ENCODE results near the gene LSAMP. TPM values are rescaled to one million over a fixed set of nuclear protein-coding genes. Genes with fewer than 3 reads are reported as not detected.

Gene LSAMP
- total and polyA plus RNA-seq, 2 experiments from 2014 or later, result 2.0 to 2.9 TPM

DNA sequence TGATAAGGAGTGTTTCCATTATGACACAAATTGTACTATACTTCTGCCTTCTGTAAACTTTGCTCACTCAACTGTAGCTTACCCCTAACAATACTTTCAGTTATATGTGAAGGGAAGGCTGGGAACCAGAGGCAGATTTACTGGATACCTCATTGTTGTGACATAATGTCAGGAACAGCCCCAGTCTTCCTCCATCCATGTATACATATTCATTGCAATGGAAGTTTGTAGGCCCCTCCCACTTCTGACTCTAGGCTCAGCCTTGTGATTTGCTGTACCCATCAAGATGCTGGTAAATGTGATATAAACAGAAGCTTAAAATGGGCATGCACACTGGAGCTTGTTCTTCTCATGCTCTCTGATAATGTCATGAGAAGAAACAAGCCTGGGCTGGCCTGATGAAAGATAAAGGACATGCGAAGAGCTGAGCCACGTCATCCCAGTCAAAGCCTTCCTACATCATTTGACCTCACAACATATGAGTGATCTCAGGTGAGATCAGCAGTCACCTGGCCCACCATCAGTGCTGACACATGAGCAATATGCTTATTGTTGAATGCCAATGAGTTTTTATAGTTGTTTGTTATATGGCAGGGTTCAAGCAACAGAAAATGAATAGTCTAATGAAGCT lies 554.2 kb downstream of the LSAMP start:
- H3F3A ChIP-seq (replicated peaks; ENCODE audit: low read depth), result no peaks in the 10 kb centered on the region
- DNase-seq (ENCODE audit: low spot score) (no peak), ATAC-seq (no peak)
- H3K4me1 ChIP-seq (ENCODE audit: insufficient read depth), result 0 out of 2 replicates have a peak, but pooled peaks cover 3% of the 10 kb centered on the region
- no peaks in the 10 kb centered on the region for H3K27me3 ChIP-seq (ENCODE audit: insufficient read depth)
- no peaks in the 10 kb centered on the region for H3K36me3 ChIP-seq (ENCODE audit: insufficient read depth)
- H3K79me2 ChIP-seq (replicated peaks; ENCODE audit: insufficient read depth), result no peaks in the 10 kb centered on the region
- Mint-ChIP-seq H3K9me3 (no peaks in the 10 kb centered on the region), H3K27me3 (ENCODE audit: insufficient read depth, low read depth, poor library complexity) (peaks cover 2% of the 10 kb centered on the region), H3K4me1 (peaks cover 8% of the 10 kb centered on the region), H3K27ac (no peak overlapping the region), H3K4me3 (no peak overlapping the region), H3K36me3 (ENCODE audit: low read depth) (no peaks in the 10 kb centered on the region)
- H3K9me2 ChIP-seq (ENCODE audit: insufficient read depth), result no peaks in the 10 kb centered on the region; the same call in 1 of the 2 replicates
- H3K27ac ChIP-seq (ENCODE audit: low read depth), result no peak overlapping the region
- no peaks in the 10 kb centered on the region for H4K20me1 ChIP-seq (replicated peaks; ENCODE audit: insufficient read depth)
- H3K4me2 ChIP-seq, result no peak overlapping the region
- H2AFZ ChIP-seq, result 0 out of 2 replicates have a peak overlapping the region, but pooled peaks have one; percentile 64
- no peak for TF ChIP-seq ZNF331 (CRISPR knock-in tag; IDR thresholded peaks at IDR 0.05; ENCODE audit: low read depth)
- H3K4me3 ChIP-seq, result no peak overlapping the region

DNA sequence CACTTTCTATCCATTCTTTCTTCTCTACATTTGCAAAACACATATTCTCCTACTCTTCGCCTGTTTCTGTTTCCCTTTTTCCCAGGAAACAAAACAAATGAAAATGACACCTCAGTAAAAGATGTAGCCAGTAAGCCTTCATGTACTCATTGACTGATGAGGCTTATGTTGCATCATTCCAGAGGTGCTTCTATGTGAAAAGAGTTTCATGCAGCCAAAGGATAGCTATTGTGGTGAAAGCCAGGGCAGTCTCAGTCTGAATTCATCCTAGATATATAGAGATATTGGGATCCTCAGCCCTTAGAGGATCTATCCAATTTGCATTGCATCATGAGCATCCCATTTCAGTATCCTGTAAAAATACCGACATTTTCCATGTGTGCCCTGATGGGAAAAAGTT lies 554.7 kb downstream of the LSAMP start:
- no peak for ATAC-seq
- no peaks in the 10 kb centered on the region for H3K36me3 Mint-ChIP-seq (ENCODE audit: low read depth)
- Histone ChIP-seq H3K4me3 (no peak overlapping the region), H3K27ac (ENCODE audit: low read depth) (no peak overlapping the region), H3K4me2 (no peak overlapping the region), H3K79me2 (replicated peaks; ENCODE audit: insufficient read depth) (no peaks in the 10 kb centered on the region), H3K27me3 (ENCODE audit: insufficient read depth) (no peaks in the 10 kb centered on the region), H3K36me3 (ENCODE audit: insufficient read depth) (no peaks in the 10 kb centered on the region), H4K20me1 (replicated peaks; ENCODE audit: insufficient read depth) (no peaks in the 10 kb centered on the region; the same call in 1 of the 2 replicates), H3F3A (replicated peaks; ENCODE audit: low read depth) (no peaks in the 10 kb centered on the region), H2AFZ (peak overlapping the region; percentile 64; the same call in 1 of the 2 replicates), H3K9me2 (ENCODE audit: insufficient read depth) (no peaks in the 10 kb centered on the region; the same call in 1 of the 2 replicates), H3K4me1 (ENCODE audit: insufficient read depth) (0 out of 2 replicates have a peak, but pooled peaks cover 3% of the 10 kb centered on the region)
- peaks cover 8% of the 10 kb centered on the region for H3K4me1 Mint-ChIP-seq
- H3K4me3 Mint-ChIP-seq, result no peak overlapping the region
- TF ChIP-seq, protein P1, sequence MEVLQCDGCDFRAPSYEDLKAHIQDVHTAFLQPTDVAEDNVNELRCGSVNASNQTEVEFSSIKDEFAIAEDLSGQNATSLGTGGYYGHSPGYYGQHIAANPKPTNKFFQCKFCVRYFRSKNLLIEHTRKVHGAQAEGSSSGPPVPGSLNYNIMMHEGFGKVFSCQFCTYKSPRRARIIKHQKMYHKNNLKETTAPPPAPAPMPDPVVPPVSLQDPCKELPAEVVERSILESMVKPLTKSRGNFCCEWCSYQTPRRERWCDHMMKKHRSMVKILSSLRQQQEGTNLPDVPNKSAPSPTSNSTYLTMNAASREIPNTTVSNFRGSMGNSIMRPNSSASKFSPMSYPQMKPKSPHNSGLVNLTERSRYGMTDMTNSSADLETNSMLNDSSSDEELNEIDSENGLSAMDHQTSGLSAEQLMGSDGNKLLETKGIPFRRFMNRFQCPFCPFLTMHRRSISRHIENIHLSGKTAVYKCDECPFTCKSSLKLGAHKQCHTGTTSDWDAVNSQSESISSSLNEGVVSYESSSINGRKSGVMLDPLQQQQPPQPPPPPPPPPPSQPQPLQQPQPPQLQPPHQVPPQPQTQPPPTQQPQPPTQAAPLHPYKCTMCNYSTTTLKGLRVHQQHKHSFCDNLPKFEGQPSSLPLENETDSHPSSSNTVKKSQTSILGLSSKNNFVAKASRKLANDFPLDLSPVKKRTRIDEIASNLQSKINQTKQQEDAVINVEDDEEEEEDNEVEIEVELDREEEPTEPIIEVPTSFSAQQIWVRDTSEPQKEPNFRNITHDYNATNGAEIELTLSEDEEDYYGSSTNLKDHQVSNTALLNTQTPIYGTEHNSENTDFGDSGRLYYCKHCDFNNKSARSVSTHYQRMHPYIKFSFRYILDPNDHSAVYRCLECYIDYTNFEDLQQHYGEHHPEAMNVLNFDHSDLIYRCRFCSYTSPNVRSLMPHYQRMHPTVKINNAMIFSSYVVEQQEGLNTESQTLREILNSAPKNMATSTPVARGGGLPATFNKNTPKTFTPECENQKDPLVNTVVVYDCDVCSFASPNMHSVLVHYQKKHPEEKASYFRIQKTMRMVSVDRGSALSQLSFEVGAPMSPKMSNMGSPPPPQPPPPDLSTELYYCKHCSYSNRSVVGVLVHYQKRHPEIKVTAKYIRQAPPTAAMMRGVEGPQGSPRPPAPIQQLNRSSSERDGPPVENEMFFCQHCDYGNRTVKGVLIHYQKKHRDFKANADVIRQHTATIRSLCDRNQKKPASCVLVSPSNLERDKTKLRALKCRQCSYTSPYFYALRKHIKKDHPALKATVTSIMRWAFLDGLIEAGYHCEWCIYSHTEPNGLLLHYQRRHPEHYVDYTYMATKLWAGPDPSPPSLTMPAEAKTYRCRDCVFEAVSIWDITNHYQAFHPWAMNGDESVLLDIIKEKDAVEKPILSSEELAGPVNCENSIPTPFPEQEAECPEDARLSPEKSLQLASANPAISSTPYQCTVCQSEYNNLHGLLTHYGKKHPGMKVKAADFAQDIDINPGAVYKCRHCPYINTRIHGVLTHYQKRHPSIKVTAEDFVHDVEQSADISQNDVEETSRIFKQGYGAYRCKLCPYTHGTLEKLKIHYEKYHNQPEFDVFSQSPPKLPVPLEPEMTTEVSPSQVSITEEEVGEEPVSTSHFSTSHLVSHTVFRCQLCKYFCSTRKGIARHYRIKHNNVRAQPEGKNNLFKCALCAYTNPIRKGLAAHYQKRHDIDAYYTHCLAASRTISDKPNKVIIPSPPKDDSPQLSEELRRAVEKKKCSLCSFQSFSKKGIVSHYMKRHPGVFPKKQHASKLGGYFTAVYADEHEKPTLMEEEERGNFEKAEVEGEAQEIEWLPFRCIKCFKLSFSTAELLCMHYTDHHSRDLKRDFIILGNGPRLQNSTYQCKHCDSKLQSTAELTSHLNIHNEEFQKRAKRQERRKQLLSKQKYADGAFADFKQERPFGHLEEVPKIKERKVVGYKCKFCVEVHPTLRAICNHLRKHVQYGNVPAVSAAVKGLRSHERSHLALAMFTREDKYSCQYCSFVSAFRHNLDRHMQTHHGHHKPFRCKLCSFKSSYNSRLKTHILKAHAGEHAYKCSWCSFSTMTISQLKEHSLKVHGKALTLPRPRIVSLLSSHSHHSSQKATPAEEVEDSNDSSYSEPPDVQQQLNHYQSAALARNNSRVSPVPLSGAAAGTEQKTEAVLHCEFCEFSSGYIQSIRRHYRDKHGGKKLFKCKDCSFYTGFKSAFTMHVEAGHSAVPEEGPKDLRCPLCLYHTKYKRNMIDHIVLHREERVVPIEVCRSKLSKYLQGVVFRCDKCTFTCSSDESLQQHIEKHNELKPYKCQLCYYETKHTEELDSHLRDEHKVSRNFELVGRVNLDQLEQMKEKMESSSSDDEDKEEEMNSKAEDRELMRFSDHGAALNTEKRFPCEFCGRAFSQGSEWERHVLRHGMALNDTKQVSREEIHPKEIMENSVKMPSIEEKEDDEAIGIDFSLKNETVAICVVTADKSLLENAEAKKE (CRISPR knock-in tag; IDR thresholded peaks at IDR 0.05), result no peak
- TF ChIP-seq STAT1 (IDR thresholded peaks at IDR 0.05; ENCODE audit: unreplicated experiment) (no peak), JUNB (IDR thresholded peaks at IDR 0.05; ENCODE audit: unreplicated experiment) (no peak), EZH2phosphoT487 (IDR thresholded peaks at IDR 0.05; ENCODE audit: unreplicated experiment) (no peak), EZH2 (IDR thresholded peaks at IDR 0.05; ENCODE audit: low read depth, unreplicated experiment) (no peak), NANOG (IDR thresholded peaks at IDR 0.05; ENCODE audit: borderline replicate concordance) (no peak)
- H3K27me3 Mint-ChIP-seq (ENCODE audit: insufficient read depth, low read depth, poor library complexity), result peaks cover 2% of the 10 kb centered on the region
- H3K9me3 Mint-ChIP-seq, result no peaks in the 10 kb centered on the region
- no peak overlapping the region for H3K27ac Mint-ChIP-seq
- DNase-seq (ENCODE audit: low spot score), result no peak
